Measurements from ENCODE around the gene KCNH4. TPM values are rescaled to one million over a fixed set of nuclear protein-coding genes. Genes with fewer than 3 reads are reported as not detected.

KCNH4 gene
- total and polyA plus RNA-seq, 2 of the 13 experiments (the other 11 are each of a cell fraction or from before 2014, with no cell fraction given) = 0.01 to 0.09 TPM

DNA sequence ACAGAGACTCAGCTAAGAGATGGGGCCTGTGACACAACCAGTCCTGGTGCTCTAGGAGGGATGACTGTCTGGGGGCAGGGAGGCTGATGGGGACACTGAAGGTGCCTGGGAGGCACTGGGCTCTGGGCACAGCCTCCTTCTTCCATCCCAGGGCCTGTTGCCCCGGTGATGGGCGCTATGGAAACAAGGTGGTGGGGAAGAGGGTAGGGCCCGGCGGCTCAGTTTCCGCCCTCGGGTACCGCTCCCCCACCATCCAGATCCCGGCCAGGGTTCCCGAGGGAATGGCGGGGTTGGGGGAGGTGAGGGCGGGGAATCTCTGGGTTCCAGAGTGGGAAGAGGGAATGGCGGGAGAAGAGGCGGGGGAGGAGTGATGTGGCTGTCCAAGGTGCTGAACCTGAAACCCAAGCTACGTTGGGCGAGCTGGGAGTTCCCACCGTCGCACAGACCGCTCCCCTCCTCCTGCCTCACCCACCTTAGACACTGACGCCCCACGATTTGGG, 981 bp downstream of the KCNH4 start (continued):
- TF ChIP-seq ZNF160 (CRISPR knock-in tag; IDR thresholded peaks at IDR 0.05) = peak; percentile 93
- peak; percentile 80 for TF ChIP-seq ZNF777 (CRISPR knock-in tag; IDR thresholded peaks at IDR 0.05)
- peak; percentile 62; the same call in 1 of the 2 replicates for TF ChIP-seq SP4 (CRISPR knock-in tag; IDR thresholded peaks at IDR 0.05)
- no peak for TF ChIP-seq FOXK2 (IDR thresholded peaks at IDR 0.05)
- peak; percentile 37; the same call in 1 of the 2 replicates for TF ChIP-seq NFYC (CRISPR knock-in tag; IDR thresholded peaks at IDR 0.05)
- TF ChIP-seq IRX3 (CRISPR knock-in tag; IDR thresholded peaks at IDR 0.05; ENCODE audit: borderline replicate concordance, low read depth) = peak; percentile 87; the same call in 1 of the 2 replicates
- TF ChIP-seq AKAP8 (CRISPR knock-in tag; IDR thresholded peaks at IDR 0.05) = no peak
- TF ChIP-seq ZNF775 (CRISPR knock-in tag; IDR thresholded peaks at IDR 0.05; ENCODE audit: borderline replicate concordance) = no peak
- TF ChIP-seq ZNF282 (IDR thresholded peaks at IDR 0.05; ENCODE audit: partially characterized antibody) = no peak
- TF ChIP-seq ZNF607 (CRISPR knock-in tag; IDR thresholded peaks at IDR 0.05; ENCODE audit: borderline replicate concordance) = peak; percentile 84
- peak; percentile 88; the same call in 1 of the 2 replicates for TF ChIP-seq RFXANK (CRISPR knock-in tag; IDR thresholded peaks at IDR 0.05)
- peak; percentile 93 for TF ChIP-seq ZNF781 (CRISPR knock-in tag; IDR thresholded peaks at IDR 0.05; ENCODE audit: borderline replicate concordance, not compliant biosample characterization)
- no peak for TF ChIP-seq POLR2G (IDR thresholded peaks at IDR 0.05; ENCODE audit: low read depth, low read length)
- TF ChIP-seq ZNF281 (CRISPR knock-in tag; IDR thresholded peaks at IDR 0.05; ENCODE audit: borderline replicate concordance) = peak; percentile 89
- TF ChIP-seq, protein P1, sequence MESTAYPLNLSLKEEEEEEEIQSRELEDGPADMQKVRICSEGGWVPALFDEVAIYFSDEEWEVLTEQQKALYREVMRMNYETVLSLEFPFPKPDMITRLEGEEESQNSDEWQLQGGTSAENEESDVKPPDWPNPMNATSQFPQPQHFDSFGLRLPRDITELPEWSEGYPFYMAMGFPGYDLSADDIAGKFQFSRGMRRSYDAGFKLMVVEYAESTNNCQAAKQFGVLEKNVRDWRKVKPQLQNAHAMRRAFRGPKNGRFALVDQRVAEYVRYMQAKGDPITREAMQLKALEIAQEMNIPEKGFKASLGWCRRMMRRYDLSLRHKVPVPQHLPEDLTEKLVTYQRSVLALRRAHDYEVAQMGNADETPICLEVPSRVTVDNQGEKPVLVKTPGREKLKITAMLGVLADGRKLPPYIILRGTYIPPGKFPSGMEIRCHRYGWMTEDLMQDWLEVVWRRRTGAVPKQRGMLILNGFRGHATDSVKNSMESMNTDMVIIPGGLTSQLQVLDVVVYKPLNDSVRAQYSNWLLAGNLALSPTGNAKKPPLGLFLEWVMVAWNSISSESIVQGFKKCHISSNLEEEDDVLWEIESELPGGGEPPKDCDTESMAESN (CRISPR knock-in tag; conservative IDR thresholded peaks at IDR 0.05) = peak; percentile 70; the same call in 1 of the 2 replicates
- peak; percentile 93 for TF ChIP-seq SALL1 (CRISPR knock-in tag; IDR thresholded peaks at IDR 0.05)
- peak; percentile 80; the same call in 1 of the 2 replicates for TF ChIP-seq MIXL1 (CRISPR knock-in tag; IDR thresholded peaks at IDR 0.05)
- peak; percentile 92; the same call in 1 of the 2 replicates for TF ChIP-seq ZSCAN12 (CRISPR knock-in tag; IDR thresholded peaks at IDR 0.05)
- TF ChIP-seq PHF5A (CRISPR knock-in tag; IDR thresholded peaks at IDR 0.05; ENCODE audit: low read depth, unreplicated experiment) = peak; percentile 70
- peak; percentile 93 for TF ChIP-seq MED13 (CRISPR knock-in tag; IDR thresholded peaks at IDR 0.05)
- TF ChIP-seq ZFP90 (CRISPR knock-in tag; IDR thresholded peaks at IDR 0.05; ENCODE audit: borderline replicate concordance) = peak; percentile 94; the same call in 1 of the 2 replicates
- TF ChIP-seq ZNF562 (CRISPR knock-in tag; IDR thresholded peaks at IDR 0.05; ENCODE audit: borderline replicate concordance) = no peak
- no peak for TF ChIP-seq ZNF383 (CRISPR knock-in tag; IDR thresholded peaks at IDR 0.05; ENCODE audit: borderline replicate concordance)
- TF ChIP-seq EED (CRISPR knock-in tag; IDR thresholded peaks at IDR 0.05) = peak; percentile 83
- TF ChIP-seq ZBTB1 (CRISPR knock-in tag; IDR thresholded peaks at IDR 0.05; ENCODE audit: borderline replicate concordance) = no peak; the same call in 1 of the 2 replicates
- peak; percentile 72 for TF ChIP-seq NCOA2 (CRISPR knock-in tag; IDR thresholded peaks at IDR 0.05)
- TF ChIP-seq ZNF7 (CRISPR knock-in tag; IDR thresholded peaks at IDR 0.05) = no peak; the same call in 1 of the 2 replicates
- TF ChIP-seq TBX2 (CRISPR knock-in tag; IDR thresholded peaks at IDR 0.05; ENCODE audit: borderline replicate concordance) = peak; percentile 78; the same call in 1 of the 2 replicates
- TF ChIP-seq ZNF850 (CRISPR knock-in tag; conservative IDR thresholded peaks at IDR 0.05) = no peak

All from HepG2 (cell line).